ENCODE data around the gene MICAL3. TPM values are rescaled to one million over a fixed set of nuclear protein-coding genes. Genes with fewer than 3 reads are reported as not detected.
"Not testable (repeated sequence)": the region's sequence is repeated elsewhere in the genome, so short reads cannot be mapped to it uniquely, and the experiment has no call there.

MICAL3 gene
- total and polyA plus RNA-seq, 2 experiments from 2014 or later = 27.3 to 76.9 TPM

DNA sequence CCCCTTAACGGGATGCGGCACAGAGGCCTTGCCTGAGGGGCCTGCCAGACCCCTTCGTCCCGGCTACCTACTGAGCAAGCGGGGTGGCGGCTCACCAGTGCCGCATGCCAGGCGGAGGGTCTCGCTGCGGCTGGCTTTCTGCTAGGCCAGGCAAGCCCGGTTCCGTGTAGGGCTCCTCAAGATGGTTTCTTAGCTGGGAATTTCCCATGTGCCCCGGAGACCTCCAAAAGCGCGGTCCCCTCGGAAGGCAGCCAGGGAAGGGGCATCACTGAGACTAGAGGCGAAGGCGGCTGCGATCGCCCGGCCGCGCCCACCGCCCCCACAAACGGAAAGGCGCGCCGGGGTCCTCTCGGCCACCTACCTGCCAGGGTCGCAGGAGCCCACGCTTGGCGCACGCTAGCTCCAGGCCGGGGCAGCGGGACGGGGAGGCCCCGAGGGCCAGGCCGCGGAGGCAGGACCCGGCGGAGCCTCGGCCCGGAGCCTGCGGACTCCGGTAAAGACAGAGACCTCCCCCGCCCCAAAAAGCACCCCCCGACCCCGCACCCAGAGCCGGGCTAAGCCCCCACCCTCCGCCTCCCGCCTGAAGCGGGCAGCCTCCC lies 23.8 kb downstream of the MICAL3 start:
- H3K9me3 ChIP-seq (ENCODE audit: low read depth) = no peaks in the 10 kb centered on the region
- TF ChIP-seq, protein P1, sequence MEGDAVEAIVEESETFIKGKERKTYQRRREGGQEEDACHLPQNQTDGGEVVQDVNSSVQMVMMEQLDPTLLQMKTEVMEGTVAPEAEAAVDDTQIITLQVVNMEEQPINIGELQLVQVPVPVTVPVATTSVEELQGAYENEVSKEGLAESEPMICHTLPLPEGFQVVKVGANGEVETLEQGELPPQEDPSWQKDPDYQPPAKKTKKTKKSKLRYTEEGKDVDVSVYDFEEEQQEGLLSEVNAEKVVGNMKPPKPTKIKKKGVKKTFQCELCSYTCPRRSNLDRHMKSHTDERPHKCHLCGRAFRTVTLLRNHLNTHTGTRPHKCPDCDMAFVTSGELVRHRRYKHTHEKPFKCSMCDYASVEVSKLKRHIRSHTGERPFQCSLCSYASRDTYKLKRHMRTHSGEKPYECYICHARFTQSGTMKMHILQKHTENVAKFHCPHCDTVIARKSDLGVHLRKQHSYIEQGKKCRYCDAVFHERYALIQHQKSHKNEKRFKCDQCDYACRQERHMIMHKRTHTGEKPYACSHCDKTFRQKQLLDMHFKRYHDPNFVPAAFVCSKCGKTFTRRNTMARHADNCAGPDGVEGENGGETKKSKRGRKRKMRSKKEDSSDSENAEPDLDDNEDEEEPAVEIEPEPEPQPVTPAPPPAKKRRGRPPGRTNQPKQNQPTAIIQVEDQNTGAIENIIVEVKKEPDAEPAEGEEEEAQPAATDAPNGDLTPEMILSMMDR (IDR thresholded peaks at IDR 0.05; ENCODE audit: low read depth, low read length) = no peak
- H3K27ac ChIP-seq = peak overlapping the region; percentile 99
- no peaks in the 10 kb centered on the region for H3K27me3 ChIP-seq
- H3K4me1 ChIP-seq (ENCODE audit: low read depth) = peaks cover 10% of the 10 kb centered on the region
- H3K36me3 ChIP-seq = no peaks in the 10 kb centered on the region
- H3K4me3 ChIP-seq = peak overlapping the region; percentile 93
- peak; percentile 27 to 46 for DNase-seq (ENCODE audit: low read depth in 1 of 2, low spot score in 1 of 2)

GRCh38 chr22:17999851-18000250 lies 24.5 kb downstream of the MICAL3 start:
- DNase-seq (ENCODE audit: low read depth in 1 of 2, low spot score in 1 of 2) = no peak

DNA sequence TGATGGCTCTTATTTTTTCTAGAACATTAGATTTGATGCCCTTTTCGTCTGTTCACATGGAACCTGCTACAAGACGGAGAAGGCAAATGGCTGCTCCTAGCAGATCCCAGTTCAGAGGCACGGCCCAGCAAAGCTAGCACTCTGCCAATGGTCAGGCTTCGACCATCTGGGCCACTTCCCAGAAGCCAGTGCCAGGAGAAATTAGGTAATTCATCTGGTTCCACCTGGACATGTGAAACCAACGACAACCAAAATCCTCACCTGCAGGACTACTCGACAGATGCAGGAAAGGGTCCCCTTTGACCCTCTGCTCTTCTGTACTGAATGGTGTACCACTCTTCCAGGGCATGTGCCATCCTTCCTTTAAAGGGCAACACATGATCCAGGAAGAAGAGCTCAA lies 25.4 kb downstream of the MICAL3 start:
- no peak for DNase-seq (ENCODE audit: low read depth in 1 of 2, low spot score in 1 of 2)
- Histone ChIP-seq H3K27ac (no peak overlapping the region), H3K4me3 (no peak overlapping the region), H3K36me3 (no peaks in the 10 kb centered on the region), H3K4me1 (ENCODE audit: low read depth) (peaks cover 10% of the 10 kb centered on the region), H3K27me3 (no peaks in the 10 kb centered on the region), H3K9me3 (ENCODE audit: low read depth) (no peaks in the 10 kb centered on the region)
- TF ChIP-seq, protein P1 (IDR thresholded peaks at IDR 0.05; ENCODE audit: low read depth, low read length) = no peak

More at GRCh38 chr22:17999851-18000250, 24.5 kb downstream of the MICAL3 start:
- Histone ChIP-seq H3K4me3 (peak overlapping the region; percentile 93), H3K9me3 (ENCODE audit: low read depth) (no peaks in the 10 kb centered on the region), H3K27me3 (no peaks in the 10 kb centered on the region), H3K27ac (no peak overlapping the region), H3K36me3 (no peaks in the 10 kb centered on the region), H3K4me1 (ENCODE audit: low read depth) (peaks cover 10% of the 10 kb centered on the region)
- TF ChIP-seq, protein P1 (IDR thresholded peaks at IDR 0.05; ENCODE audit: low read depth, low read length) = no peak

GRCh38 chr22:17997456-17997855 lies 26.9 kb downstream of the MICAL3 start:
- TF ChIP-seq, protein P1 (IDR thresholded peaks at IDR 0.05; ENCODE audit: low read depth, low read length) = no peak
- Histone ChIP-seq H3K4me1 (ENCODE audit: low read depth) (peaks cover 10% of the 10 kb centered on the region), H3K27ac (no peak overlapping the region), H3K36me3 (no peaks in the 10 kb centered on the region), H3K27me3 (no peaks in the 10 kb centered on the region), H3K9me3 (ENCODE audit: low read depth) (no peaks in the 10 kb centered on the region), H3K4me3 (no peak overlapping the region)
- no peak for DNase-seq (ENCODE audit: low read depth in 1 of 2, low spot score in 1 of 2)

DNA sequence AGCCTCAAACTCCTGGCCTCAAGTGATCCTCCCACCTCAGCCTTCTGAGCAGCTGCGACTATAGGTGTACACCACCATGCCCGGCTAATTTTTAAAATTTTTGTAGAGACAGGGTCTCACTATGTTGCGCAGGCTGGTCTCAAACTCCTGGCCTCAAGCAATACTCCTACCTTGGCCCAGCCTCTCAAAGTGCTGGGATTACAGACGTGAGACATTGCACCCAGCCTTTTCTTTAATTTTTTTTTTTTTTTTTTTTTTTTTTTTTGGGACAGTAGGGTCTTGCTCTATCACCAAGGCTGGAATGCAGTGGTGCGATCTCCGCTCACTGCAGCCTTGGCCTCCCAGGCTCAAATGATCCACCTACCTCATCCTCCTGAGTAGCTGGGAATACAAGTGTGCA lies 29.1 kb downstream of the MICAL3 start:
- H3K36me3 ChIP-seq; H3K4me1 ChIP-seq (ENCODE audit: low read depth); DNase-seq (ENCODE audit: low read depth in 1 of 2, low spot score in 1 of 2); H3K9me3 ChIP-seq (ENCODE audit: low read depth); H3K27me3 ChIP-seq; H3K27ac ChIP-seq; H3K4me3 ChIP-seq: not testable (repeated sequence)

- TF ChIP-seq, protein P1 (IDR thresholded peaks at IDR 0.05; ENCODE audit: low read depth, low read length) = no peak
- Histone ChIP-seq H3K27me3 (no peaks in the 10 kb centered on the region), H3K36me3 (no peaks in the 10 kb centered on the region), H3K4me1 (ENCODE audit: low read depth) (peaks cover 5% of the 10 kb centered on the region), H3K27ac (no peak overlapping the region), H3K9me3 (ENCODE audit: low read depth) (no peaks in the 10 kb centered on the region), H3K4me3 (no peak overlapping the region)
- DNase-seq (ENCODE audit: low read depth in 1 of 2, low spot score in 1 of 2) = no peak
Measured at GRCh38 chr22:17994424-17995108, 29.8 kb downstream of the MICAL3 start.

DNA sequence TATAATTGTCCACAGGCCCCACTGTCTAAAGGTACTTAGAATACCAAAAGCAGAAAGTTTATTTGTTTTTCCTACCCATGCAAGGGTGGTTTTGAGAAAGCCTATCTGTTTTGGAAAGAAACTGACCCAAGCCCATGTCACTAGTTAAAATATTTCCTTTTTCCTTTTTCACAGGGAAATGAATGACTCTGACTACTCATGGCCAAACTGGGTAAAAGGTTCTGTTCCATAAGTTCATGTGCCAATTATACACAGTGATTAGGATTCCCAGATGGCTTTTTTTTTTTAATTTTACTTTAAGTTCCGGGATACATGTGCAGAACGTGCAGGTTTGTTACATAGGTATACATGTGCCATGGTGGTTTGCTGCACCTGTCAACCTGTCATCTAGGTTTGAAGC lies 31.4 kb downstream of the MICAL3 start:
- H3K27me3 ChIP-seq; DNase-seq (ENCODE audit: low read depth in 1 of 2, low spot score in 1 of 2); H3K36me3 ChIP-seq; H3K4me3 ChIP-seq; H3K4me1 ChIP-seq (ENCODE audit: low read depth); H3K9me3 ChIP-seq (ENCODE audit: low read depth); H3K27ac ChIP-seq: not testable (repeated sequence)

DNA sequence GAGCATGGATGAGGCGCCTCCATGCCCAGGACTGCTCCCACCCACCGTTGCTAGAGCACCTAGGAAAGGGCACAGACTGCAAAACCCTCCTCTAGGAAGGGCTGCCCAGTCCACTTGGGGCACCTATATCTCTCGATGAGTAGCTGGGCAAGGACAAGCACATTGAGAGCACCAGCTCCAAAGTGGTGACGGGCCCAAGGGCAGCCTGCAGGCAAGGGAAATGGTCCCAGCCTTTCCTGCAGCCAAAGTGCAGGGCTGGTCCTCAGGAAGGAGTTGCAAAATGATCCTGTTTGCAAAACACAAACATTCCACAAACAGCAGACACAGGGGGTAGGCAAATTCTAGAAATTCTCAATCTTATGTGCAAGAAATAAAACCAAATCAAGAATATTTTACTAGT lies 32.4 kb downstream of the MICAL3 start:
- H3K9me3 ChIP-seq (ENCODE audit: low read depth); DNase-seq (ENCODE audit: low read depth in 1 of 2, low spot score in 1 of 2); H3K36me3 ChIP-seq; H3K27ac ChIP-seq; H3K4me1 ChIP-seq (ENCODE audit: low read depth); H3K27me3 ChIP-seq; H3K4me3 ChIP-seq: not testable (repeated sequence)
